ENCODE data around the gene KSR1.

GRCh38 chr17:27413792-27414191 lies 42.5 kb upstream of the KSR1 start:
- TF ChIP-seq CTCF (conservative IDR thresholded peaks at IDR 0.05 in 1 of 2, IDR thresholded peaks at IDR 0.05 in 1 of 2; ENCODE audit: low read depth in 1 of 2, low read length in 2 of 2): no peak
- TF ChIP-seq EZH2 (IDR thresholded peaks at IDR 0.05; ENCODE audit: low read length, missing control alignments): no peak
